Astrocyte of the hippocampus (primary cell): ENCODE data around the gene MRPS35.
"Not testable (repeated sequence)": the region's sequence is repeated elsewhere in the genome, so short reads cannot be mapped to it uniquely, and the experiment has no call there.

Source experiments
- DNase-seq: peaks from one replicate; pipeline ENCODE4 v3.0.0; 2011; ENCODE audit warnings: low read depth, low spot score

Gene MRPS35

DNA sequence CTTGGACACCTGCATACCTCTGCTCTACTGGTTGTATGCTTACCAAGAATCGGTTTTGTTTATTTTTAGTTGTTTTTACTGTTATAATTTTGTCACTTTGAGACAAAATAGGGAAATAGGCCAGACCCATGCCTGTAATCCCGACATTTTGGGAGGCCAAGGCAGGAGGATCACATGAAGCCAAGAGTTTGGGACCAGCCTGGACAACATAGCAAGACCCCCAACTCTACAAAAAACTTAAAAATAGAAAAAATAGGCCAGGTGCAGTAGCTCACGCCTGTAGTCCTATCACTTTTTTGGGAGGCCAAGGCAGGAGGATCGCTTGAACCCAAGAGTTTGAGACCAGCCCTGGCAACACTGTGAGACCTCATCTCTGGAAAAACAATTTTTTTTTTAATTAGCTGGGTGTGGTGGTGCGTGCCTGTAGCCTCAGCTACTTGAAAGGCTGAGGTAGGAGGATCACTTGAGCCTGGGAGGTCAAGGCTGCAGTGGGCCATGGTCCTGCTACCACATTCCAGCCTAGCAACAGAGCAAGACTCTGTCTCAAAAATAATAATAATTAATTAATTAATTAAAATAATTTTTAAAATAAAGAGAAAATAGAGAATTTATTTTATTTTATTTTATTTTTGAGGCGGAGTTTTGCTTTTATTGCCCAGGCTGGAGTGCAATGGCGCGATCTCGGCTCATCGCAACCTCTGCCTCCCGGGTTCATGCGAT is 1.3 kb upstream of the MRPS35 start:
- DNase-seq = no peak

DNA sequence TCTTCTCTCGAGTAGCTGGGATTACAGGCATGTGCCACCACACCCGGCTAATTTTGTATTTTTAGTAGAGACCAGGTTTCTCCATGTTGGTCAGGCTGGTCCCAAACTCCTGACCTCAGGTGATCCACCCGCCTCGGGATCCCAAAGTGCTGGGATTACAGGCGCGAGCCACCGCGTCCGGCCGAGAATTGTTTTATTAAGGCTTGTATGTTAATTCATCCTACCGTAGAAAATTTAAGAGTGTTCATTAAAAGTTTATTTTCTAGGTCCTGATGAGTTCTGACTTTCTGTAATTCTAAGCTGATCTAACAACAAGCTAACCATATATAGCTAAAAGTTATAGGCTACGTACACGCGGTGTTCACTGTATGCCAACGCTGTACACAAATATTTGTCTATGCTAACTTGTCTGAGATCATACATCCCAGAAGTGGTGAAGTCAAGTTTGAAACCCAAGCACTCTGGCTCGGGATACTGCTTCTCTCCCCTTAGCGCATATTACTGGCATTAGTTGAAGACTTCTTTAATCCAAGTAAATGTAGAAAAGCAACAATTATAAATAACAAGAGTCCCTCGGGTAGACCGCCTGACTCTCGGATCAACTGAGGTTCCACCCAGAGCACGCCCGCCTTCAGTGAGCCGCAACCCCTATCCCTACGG is 570 bp upstream of the MRPS35 start:
- no peak for DNase-seq

GRCh38 chr12:27711317-27711682 is 668 bp downstream of the MRPS35 start:
- DNase-seq = no peak

DNA sequence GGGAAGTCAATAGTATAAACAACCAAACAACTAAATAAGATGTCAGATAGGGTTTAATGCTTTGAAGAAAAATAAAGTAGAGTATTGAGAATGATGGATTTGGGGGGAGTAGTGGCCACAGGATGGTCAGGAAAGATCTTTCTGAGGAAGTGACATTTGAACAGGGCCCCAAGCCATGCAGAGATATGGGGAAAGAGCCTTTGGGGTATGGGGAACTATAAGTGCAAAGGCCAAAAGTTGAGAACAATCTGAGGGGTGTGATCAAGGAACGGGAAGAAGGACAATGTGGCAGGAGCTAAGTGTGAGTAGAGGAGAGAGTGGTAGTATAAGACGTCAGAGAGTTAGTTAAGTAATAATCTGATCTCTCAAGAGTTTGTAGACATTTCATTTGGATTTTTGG is 1.3 kb downstream of the MRPS35 start:
- no peak for DNase-seq

GRCh38 chr12:27723212-27723611 is 12.6 kb downstream of the MRPS35 start:
- no peak for DNase-seq

DNA sequence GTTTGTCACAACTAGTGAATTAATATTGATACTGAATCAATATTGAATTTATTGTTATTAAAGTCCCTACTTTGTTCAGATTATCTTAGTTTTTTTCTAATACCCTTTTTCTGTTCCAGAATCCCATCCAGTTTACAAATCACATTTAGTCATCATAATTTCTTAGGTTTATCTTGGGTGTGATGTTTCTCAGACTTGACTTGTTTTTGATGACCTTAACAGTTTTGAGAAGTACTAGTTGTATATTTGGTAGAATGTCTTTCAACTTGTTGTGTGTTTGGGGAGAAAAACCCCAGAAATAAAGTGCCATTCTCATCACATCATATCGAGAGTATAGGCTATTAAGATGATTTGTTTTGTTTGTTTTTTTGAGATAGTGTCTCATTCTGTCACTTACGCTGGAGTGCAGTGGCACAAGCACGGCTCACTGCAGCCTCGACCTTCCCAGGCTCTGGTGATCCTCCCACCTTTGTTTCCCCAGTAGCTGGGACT is 19.5 kb downstream of the MRPS35 start:
- no peak for DNase-seq

DNA sequence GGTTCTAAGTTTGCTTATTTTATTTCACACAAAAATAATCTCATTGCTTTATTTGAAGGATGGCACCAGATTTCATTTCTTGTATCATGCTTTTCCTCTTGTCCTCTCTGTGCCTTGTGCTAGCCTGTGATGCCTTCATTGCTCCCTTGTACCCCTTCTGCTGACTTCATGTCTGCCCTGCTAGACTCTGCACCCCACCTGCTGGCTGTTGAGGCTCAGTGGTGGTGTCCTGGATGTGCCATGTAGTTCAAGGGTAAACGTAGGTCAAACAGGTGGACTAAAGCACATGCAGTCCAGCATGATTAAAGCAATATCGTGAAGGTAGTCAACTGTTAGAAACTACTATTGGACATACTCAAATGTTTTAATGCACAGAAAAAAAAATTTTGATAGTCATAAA is 21.6 kb downstream of the MRPS35 start:
- DNase-seq = peak; percentile 9

GRCh38 chr12:27733052-27733656 is 22.5 kb downstream of the MRPS35 start:
- DNase-seq = peak; percentile 55

DNA sequence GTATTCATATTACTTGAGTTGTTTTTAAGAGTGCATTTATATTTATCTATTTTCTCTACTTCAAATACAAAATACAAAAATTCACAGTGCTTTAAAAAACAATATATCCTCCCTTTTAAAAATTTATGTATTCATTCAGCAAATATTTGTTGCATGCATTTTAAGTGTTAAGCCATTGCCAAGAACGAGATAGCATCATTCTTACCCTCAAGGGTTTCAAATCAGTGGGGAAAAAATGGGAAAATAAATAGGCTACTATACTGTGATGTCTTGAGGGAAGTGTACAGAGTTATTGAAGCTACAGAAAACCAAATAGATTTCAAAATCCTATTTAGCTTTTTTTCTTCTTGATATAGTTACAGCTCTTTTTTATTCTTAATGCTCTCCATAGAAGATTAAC is 23.2 kb downstream of the MRPS35 start:
- no peak for DNase-seq

GRCh38 chr12:27734321-27734720 is 23.7 kb downstream of the MRPS35 start:
- not testable (repeated sequence) for DNase-seq

- DNase-seq = no peak
Observed at GRCh38 chr12:27743601-27744000, 33.0 kb downstream of the MRPS35 start.

DNA sequence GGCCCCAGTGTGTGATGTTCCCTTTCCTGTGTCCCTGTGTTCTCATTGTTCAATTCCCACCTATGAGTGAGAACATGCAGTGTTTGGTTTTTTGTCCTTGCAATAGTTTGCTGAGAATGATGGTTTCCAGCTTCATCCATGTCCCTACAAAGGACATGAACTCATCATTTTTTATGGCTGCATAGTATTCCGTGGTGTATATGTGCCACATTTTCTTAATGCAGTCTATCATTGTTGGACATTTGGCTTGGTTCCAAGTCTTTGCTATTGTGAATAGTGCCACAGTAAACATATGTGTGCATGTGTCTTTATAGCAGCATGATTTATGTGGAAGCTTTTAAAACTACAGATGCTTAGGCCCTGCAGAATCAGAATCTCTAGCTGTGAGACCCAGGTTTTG is 35.1 kb downstream of the MRPS35 start:
- not testable (repeated sequence) for DNase-seq

GRCh38 chr12:27747111-27747820 is 36.6 kb downstream of the MRPS35 start:
- no peak for DNase-seq

GRCh38 chr12:27751386-27752047 is 40.9 kb downstream of the MRPS35 start:
- no peak for DNase-seq

GRCh38 chr12:27754795-27755194 is 44.2 kb downstream of the MRPS35 start:
- no peak for DNase-seq

- DNase-seq = no peak
Observed at GRCh38 chr12:27756670-27757195, 46.1 kb downstream of the MRPS35 start.

- DNase-seq = peak; percentile 5
Observed at GRCh38 chr12:27762757-27763156, 52.1 kb downstream of the MRPS35 start.

DNA sequence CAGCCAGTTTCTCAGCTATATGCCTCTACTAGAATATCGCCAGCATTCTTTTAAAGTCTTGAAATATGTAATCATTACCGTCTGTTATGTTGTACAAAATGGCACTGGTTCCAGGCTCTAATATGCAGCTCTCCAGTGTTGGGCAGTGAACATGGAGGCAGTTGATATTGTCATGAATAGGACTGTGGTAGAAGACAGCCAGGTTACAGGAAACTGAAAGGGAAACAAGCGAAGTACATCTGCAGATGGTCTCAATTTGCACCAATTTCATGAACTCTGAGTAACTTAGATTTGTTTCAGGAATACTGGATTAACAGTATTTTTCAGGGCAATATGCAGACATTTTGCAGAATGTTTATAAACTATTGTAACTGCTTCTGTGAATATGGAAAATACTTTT is 56.0 kb downstream of the MRPS35 start:
- no peak for DNase-seq

GRCh38 chr12:27769142-27769673 is 58.6 kb downstream of the MRPS35 start:
- DNase-seq = no peak

DNA sequence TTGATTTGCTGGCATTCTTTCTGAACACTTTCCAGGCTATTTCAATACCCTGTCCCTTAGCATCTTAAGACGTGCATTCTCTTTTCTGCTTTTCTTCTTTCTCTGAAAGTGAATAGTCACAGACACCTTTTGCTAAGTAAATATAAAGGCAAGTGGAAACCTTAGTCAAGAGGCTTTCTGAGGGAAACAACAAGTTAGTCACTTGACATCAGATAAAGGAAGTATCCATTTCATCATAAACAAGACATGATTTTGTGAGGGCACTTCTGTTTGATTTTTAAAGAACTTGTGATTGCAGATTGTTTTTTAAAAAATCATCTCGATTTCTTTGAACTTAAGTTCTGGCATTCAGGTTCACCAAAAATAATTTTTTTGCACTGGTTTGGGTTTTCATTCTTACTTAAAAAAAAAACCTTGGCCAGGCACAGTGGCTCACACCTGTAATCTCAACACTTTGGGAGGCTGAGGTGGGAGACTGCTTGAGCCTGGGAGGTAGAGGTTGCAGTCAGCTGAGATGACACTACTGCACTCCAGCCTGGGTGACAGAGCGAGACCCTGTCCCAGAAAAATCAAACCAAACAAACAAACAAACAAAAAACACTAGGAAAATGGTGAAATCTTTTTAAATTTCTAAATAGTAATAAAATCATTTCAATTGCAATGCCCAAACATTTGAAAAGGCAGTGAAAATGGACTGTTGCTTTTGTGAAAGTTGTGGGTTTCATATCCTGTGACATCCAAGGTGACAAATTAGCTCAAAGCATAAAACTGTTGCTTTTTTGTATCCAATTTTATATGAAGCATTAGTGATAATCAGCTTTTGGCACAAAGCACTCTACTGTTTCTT is 61.1 kb downstream of the MRPS35 start:
- DNase-seq = no peak
